HEK293 (cell line): Measurements from ENCODE around the gene DMD.

Source experiments
- CTCF ChIA-PET: fragments of 350-600 bp; formaldehyde crosslinking; extraction: SDS; loops from one replicate; lab custom pipeline; 2021; ENCODE audit warnings: antibody characterized with exemption; lab: Yijun Ruan, JAX
- POLR2A ChIA-PET: fragments of 300-600 bp; formaldehyde crosslinking; extraction: SDS; loops from one replicate; lab custom pipeline; 2020; ENCODE audit warnings: antibody characterized with exemption, inconsistent platforms; lab: Yijun Ruan, JAX
- H3K27ac ChIP-seq: fragments of 200-500 bp; sonication (Bioruptor generic); 2 replicates; pipeline ENCODE4 v1.5.1; 2014; ENCODE audit warnings: low read depth, low read length, control low read depth, inconsistent platforms; ENCODE audit errors: extremely low read depth
- H3K36me3 ChIP-seq, 2 experiments: fragments of 200-500 bp in 1 of 2; sonication (Bioruptor generic) in 1 of 2; 1 replicate in 1 of 2; 2 replicates in 1 of 2; pipeline ENCODE4 v1.5.1; 2014 to 2017; ENCODE audit warnings: inconsistent platforms in 2 of 2, low read length in 2 of 2; ENCODE audit not compliant: control insufficient read depth in 2 of 2, insufficient read depth in 1 of 2
- H3K4me1 ChIP-seq: fragments of 200-500 bp; sonication (Bioruptor generic); 2 replicates; pipeline ENCODE4 v1.5.1; 2014; ENCODE audit warnings: mild to moderate bottlenecking, low read length, inconsistent platforms; ENCODE audit not compliant: control insufficient read depth, insufficient read depth
- H3K4me3 ChIP-seq: 2 replicates; pipeline ENCODE4 v1.5.1; 2011; ENCODE audit warnings: low read depth, mild to moderate bottlenecking, control low read depth, low read length, moderate library complexity
- H3K9me3 ChIP-seq: fragments of 200-500 bp; sonication (Bioruptor generic); 2 replicates; pipeline ENCODE4 v1.5.1; 2014; ENCODE audit warnings: low read depth, low read length, inconsistent platforms; ENCODE audit not compliant: control insufficient read depth, insufficient read depth
- KLF9 ChIP-seq: fragments of 450-650 bp; formaldehyde crosslinking; IDR thresholded peaks from 2 replicates; pipeline ENCODE4 v1.5.1; 2016; ENCODE audit warnings: missing biosample characterization, missing genetic modification characterization, low read depth
- MYNN ChIP-seq: fragments of 450-650 bp; formaldehyde crosslinking; IDR thresholded peaks from 2 replicates; pipeline ENCODE4 v1.5.1; 2016; ENCODE audit warnings: missing biosample characterization, missing genetic modification characterization, borderline replicate concordance
- RBAK ChIP-seq: fragments of 450-650 bp; formaldehyde crosslinking; IDR thresholded peaks from 2 replicates; pipeline ENCODE4 v1.5.1; 2016; ENCODE audit warnings: missing biosample characterization, missing genetic modification characterization
- ZBTB7A ChIP-seq: fragments of 450-650 bp; formaldehyde crosslinking; IDR thresholded peaks from 2 replicates; pipeline ENCODE4 v1.5.1; 2016; ENCODE audit warnings: low read depth, missing biosample characterization, missing genetic modification characterization
- ZBTB8A ChIP-seq: fragments of 450-650 bp; formaldehyde crosslinking; IDR thresholded peaks from 2 replicates; pipeline ENCODE4 v1.5.1; 2016; ENCODE audit warnings: missing biosample characterization, missing genetic modification characterization
- ZFP3 ChIP-seq: fragments of 450-650 bp; formaldehyde crosslinking; IDR thresholded peaks from 2 replicates; pipeline ENCODE4 v1.5.1; 2016; ENCODE audit warnings: low read depth, missing biosample characterization, missing genetic modification characterization
- ZFP37 ChIP-seq: fragments of 450-650 bp; formaldehyde crosslinking; IDR thresholded peaks from 2 replicates; pipeline ENCODE4 v1.5.1; 2016; ENCODE audit warnings: missing biosample characterization, missing genetic modification characterization
- ZNF10 ChIP-seq: fragments of 450-650 bp; formaldehyde crosslinking; IDR thresholded peaks from 2 replicates; pipeline ENCODE4 v1.5.1; 2017; ENCODE audit warnings: missing biosample characterization, missing genetic modification characterization
- ZNF121 ChIP-seq: fragments of 450-650 bp; formaldehyde crosslinking; IDR thresholded peaks from 2 replicates; pipeline ENCODE4 v1.5.1; 2016; ENCODE audit warnings: missing biosample characterization, missing genetic modification characterization
- ZNF146 ChIP-seq: fragments of 450-650 bp; formaldehyde crosslinking; IDR thresholded peaks from 2 replicates; pipeline ENCODE4 v1.5.1; 2016; ENCODE audit warnings: missing biosample characterization, missing genetic modification characterization
- ZNF311 ChIP-seq: fragments of 450-650 bp; formaldehyde crosslinking; IDR thresholded peaks from 2 replicates; pipeline ENCODE4 v1.5.1; 2017; ENCODE audit warnings: missing biosample characterization, missing genetic modification characterization, borderline replicate concordance
- ZNF324 ChIP-seq: fragments of 450-650 bp; formaldehyde crosslinking; IDR thresholded peaks from 2 replicates; pipeline ENCODE4 v1.5.1; 2016; ENCODE audit warnings: missing biosample characterization, missing genetic modification characterization
- ZNF335 ChIP-seq: fragments of 450-650 bp; formaldehyde crosslinking; conservative IDR thresholded peaks from 2 replicates; pipeline ENCODE4 v1.5.1; 2016; ENCODE audit warnings: missing biosample characterization, missing genetic modification characterization
- ZNF558 ChIP-seq: fragments of 450-650 bp; formaldehyde crosslinking; IDR thresholded peaks from 2 replicates; pipeline ENCODE4 v1.5.1; 2016; ENCODE audit warnings: missing biosample characterization, missing genetic modification characterization
- ZNF664 ChIP-seq: fragments of 450-650 bp; formaldehyde crosslinking; IDR thresholded peaks from 2 replicates; pipeline ENCODE4 v1.5.1; 2016; ENCODE audit warnings: missing biosample characterization, missing genetic modification characterization
- ZNF830 ChIP-seq: fragments of 450-650 bp; IDR thresholded peaks from 2 replicates; pipeline ENCODE4 v1.5.0; 2018; ENCODE audit warnings: missing biosample characterization, missing genetic modification characterization, low read depth, mild to moderate bottlenecking, moderate library complexity
- ZSCAN16 ChIP-seq: fragments of 450-650 bp; formaldehyde crosslinking; IDR thresholded peaks from 2 replicates; pipeline ENCODE4 v1.5.1; 2016; ENCODE audit warnings: missing biosample characterization, missing genetic modification characterization
- TF ChIP-seq, protein P1 (sequence below): fragments of 450-650 bp; formaldehyde crosslinking; IDR thresholded peaks from 2 replicates; pipeline ENCODE4 v1.5.1; 2016; ENCODE audit warnings: missing biosample characterization, missing genetic modification characterization
- TF ChIP-seq, protein P2 (sequence below): fragments of 450-650 bp; formaldehyde crosslinking; IDR thresholded peaks from 2 replicates; pipeline ENCODE4 v1.5.1; 2016; ENCODE audit warnings: missing biosample characterization, missing genetic modification characterization
- TF ChIP-seq, protein P3 (sequence below): fragments of 450-650 bp; IDR thresholded peaks from 2 replicates; pipeline ENCODE4 v1.5.1; 2018; ENCODE audit warnings: missing biosample characterization, mild to moderate bottlenecking, missing genetic modification characterization
- TF ChIP-seq, protein P4 (sequence below): fragments of 450-650 bp; formaldehyde crosslinking; IDR thresholded peaks from 2 replicates; pipeline ENCODE4; 2016; ENCODE audit warnings: missing biosample characterization, missing genetic modification characterization
- TF ChIP-seq, protein P5 (sequence below): fragments of 450-650 bp; formaldehyde crosslinking; optimal IDR thresholded peaks from 2 replicates; pipeline ENCODE3; 2016; ENCODE audit warnings: missing biosample characterization, mild to moderate bottlenecking, missing genetic modification characterization
- TF ChIP-seq, protein P6 (sequence below): fragments of 450-650 bp; formaldehyde crosslinking; IDR thresholded peaks from 2 replicates; pipeline ENCODE4 v1.5.1; 2016; ENCODE audit warnings: missing biosample characterization, missing genetic modification characterization
- TF ChIP-seq, protein P7 (sequence below): fragments of 450-650 bp; formaldehyde crosslinking; IDR thresholded peaks from 2 replicates; pipeline ENCODE4 v1.5.1; 2017; ENCODE audit warnings: missing biosample characterization, missing genetic modification characterization

Gene DMD

DNA sequence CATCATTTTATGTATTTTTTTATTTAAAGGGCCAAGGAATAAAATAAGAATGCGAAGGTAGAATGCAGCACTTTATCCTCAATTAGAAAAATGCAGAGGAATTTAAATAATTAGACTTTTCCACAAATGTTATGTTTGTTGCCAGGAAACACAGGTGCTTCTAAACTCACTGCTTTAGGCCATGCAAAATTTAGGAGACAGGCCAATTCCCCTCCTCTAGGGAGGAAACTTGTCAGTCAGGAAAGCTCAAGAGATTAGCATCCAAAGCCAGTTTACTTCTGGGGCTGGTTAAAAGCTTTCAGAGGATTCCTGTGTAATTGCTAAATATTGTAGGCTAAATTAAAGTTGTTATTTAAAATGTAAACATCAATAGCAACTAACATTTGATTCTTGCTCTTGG is 124.5 kb downstream of the DMD start:
- H3K27ac ChIP-seq, result no peak overlapping the region
- ChIA-PET POLR2A (interaction anchor here (0.5 kb wide), 1 partner anchor 327 kb away, joined by 3 read pairs; no protein-coding TSS in a partner anchor), CTCF (no interaction called here)
- no peak overlapping the region for H3K4me3 ChIP-seq
- H3K4me1 ChIP-seq, result no peaks in the 10 kb centered on the region
- no peak for TF ChIP-seq KLF9 (tag by site-specific recombination)
- TF ChIP-seq ZSCAN16 (tag by site-specific recombination), result no peak
- TF ChIP-seq, protein P1, sequence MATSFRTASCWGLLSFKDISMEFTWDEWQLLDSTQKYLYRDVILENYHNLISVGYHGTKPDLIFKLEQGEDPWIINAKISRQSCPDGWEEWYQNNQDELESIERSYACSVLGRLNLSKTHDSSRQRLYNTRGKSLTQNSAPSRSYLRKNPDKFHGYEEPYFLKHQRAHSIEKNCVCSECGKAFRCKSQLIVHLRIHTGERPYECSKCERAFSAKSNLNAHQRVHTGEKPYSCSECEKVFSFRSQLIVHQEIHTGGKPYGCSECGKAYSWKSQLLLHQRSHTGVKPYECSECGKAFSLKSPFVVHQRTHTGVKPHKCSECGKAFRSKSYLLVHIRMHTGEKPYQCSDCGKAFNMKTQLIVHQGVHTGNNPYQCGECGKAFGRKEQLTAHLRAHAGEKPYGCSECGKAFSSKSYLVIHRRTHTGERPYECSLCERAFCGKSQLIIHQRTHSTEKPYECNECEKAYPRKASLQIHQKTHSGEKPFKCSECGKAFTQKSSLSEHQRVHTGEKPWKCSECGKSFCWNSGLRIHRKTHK (tag by site-specific recombination), result no peak
- TF ChIP-seq, protein P2, sequence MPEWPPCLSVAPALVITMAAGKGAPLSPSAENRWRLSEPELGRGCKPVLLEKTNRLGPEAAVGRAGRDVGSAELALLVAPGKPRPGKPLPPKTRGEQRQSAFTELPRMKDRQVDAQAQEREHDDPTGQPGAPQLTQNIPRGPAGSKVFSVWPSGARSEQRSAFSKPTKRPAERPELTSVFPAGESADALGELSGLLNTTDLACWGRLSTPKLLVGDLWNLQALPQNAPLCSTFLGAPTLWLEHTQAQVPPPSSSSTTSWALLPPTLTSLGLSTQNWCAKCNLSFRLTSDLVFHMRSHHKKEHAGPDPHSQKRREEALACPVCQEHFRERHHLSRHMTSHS (tag by site-specific recombination), result no peak
- TF ChIP-seq ZBTB7A (tag by site-specific recombination), result no peak
- TF ChIP-seq, protein P3, sequence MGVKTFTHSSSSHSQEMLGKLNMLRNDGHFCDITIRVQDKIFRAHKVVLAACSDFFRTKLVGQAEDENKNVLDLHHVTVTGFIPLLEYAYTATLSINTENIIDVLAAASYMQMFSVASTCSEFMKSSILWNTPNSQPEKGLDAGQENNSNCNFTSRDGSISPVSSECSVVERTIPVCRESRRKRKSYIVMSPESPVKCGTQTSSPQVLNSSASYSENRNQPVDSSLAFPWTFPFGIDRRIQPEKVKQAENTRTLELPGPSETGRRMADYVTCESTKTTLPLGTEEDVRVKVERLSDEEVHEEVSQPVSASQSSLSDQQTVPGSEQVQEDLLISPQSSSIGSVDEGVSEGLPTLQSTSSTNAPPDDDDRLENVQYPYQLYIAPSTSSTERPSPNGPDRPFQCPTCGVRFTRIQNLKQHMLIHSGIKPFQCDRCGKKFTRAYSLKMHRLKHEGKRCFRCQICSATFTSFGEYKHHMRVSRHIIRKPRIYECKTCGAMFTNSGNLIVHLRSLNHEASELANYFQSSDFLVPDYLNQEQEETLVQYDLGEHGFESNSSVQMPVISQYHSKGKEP, result no peak
- no peak for TF ChIP-seq ZNF324 (tag by site-specific recombination)
- TF ChIP-seq ZFP37 (tag by site-specific recombination), result no peak
- no peak for TF ChIP-seq ZNF311 (tag by site-specific recombination)
- TF ChIP-seq, protein P4, sequence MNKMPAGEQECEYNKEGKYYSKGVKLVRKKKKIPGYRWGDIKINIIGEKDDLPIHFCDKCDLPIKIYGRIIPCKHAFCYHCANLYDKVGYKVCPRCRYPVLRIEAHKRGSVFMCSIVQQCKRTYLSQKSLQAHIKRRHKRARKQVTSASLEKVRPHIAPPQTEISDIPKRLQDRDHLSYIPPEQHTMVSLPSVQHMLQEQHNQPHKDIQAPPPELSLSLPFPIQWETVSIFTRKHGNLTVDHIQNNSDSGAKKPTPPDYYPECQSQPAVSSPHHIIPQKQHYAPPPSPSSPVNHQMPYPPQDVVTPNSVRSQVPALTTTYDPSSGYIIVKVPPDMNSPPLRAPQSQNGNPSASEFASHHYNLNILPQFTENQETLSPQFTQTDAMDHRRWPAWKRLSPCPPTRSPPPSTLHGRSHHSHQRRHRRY (tag by site-specific recombination), result no peak
- no peak for TF ChIP-seq MYNN
- TF ChIP-seq ZBTB8A (tag by site-specific recombination), result no peak
- H3K9me3 ChIP-seq, result no peaks in the 10 kb centered on the region
- no peaks in the 10 kb centered on the region for H3K36me3 ChIP-seq

DNA sequence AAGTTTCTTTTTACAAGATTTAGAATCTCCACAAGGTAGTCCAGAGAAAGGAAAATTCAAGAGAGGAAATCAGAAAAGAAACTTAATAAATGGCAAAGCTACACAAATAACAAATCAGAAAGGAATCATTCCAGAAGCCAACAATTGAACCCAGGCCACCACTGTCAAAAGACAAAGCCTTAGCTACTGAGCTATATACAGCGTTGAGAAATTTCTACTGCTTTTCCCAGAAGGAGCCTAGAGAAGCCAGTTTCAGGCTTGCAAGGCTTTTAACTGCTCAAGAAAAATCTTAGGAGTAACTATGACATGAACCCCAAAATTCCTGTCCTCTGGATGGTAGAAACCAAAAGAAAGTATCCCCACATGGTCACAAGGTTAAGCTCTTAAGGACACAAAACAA is 129.0 kb downstream of the DMD start:
- POLR2A ChIA-PET, result no interaction called here
- no peaks in the 10 kb centered on the region for H3K4me1 ChIP-seq
- H3K4me3 ChIP-seq, result no peak overlapping the region
- H3K27ac ChIP-seq, result no peak overlapping the region
- no peaks in the 10 kb centered on the region for H3K9me3 ChIP-seq
- H3K36me3 ChIP-seq, result no peaks in the 10 kb centered on the region
- CTCF ChIA-PET, result no interaction called here
- TF ChIP-seq ZNF558 (tag by site-specific recombination), result no peak
- no peak for TF ChIP-seq ZNF10 (tag by site-specific recombination)
- TF ChIP-seq ZNF830, result no peak
- no peak for TF ChIP-seq ZNF335 (tag by site-specific recombination)
- TF ChIP-seq ZNF146 (tag by site-specific recombination), result no peak
- TF ChIP-seq, protein P5, sequence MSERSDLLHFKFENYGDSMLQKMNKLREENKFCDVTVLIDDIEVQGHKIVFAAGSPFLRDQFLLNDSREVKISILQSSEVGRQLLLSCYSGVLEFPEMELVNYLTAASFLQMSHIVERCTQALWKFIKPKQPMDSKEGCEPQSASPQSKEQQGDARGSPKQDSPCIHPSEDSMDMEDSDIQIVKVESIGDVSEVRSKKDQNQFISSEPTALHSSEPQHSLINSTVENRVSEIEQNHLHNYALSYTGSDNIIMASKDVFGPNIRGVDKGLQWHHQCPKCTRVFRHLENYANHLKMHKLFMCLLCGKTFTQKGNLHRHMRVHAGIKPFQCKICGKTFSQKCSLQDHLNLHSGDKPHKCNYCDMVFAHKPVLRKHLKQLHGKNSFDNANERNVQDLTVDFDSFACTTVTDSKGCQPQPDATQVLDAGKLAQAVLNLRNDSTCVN (tag by site-specific recombination), result no peak
- TF ChIP-seq RBAK (tag by site-specific recombination), result no peak
- TF ChIP-seq, protein P6, sequence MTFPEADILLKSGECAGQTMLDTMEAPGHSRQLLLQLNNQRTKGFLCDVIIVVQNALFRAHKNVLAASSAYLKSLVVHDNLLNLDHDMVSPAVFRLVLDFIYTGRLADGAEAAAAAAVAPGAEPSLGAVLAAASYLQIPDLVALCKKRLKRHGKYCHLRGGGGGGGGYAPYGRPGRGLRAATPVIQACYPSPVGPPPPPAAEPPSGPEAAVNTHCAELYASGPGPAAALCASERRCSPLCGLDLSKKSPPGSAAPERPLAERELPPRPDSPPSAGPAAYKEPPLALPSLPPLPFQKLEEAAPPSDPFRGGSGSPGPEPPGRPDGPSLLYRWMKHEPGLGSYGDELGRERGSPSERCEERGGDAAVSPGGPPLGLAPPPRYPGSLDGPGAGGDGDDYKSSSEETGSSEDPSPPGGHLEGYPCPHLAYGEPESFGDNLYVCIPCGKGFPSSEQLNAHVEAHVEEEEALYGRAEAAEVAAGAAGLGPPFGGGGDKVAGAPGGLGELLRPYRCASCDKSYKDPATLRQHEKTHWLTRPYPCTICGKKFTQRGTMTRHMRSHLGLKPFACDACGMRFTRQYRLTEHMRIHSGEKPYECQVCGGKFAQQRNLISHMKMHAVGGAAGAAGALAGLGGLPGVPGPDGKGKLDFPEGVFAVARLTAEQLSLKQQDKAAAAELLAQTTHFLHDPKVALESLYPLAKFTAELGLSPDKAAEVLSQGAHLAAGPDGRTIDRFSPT, result no peak
- TF ChIP-seq ZNF121 (tag by site-specific recombination), result no peak
- no peak for TF ChIP-seq ZNF664 (tag by site-specific recombination)
- TF ChIP-seq ZFP3 (tag by site-specific recombination), result no peak
- TF ChIP-seq, protein P7, sequence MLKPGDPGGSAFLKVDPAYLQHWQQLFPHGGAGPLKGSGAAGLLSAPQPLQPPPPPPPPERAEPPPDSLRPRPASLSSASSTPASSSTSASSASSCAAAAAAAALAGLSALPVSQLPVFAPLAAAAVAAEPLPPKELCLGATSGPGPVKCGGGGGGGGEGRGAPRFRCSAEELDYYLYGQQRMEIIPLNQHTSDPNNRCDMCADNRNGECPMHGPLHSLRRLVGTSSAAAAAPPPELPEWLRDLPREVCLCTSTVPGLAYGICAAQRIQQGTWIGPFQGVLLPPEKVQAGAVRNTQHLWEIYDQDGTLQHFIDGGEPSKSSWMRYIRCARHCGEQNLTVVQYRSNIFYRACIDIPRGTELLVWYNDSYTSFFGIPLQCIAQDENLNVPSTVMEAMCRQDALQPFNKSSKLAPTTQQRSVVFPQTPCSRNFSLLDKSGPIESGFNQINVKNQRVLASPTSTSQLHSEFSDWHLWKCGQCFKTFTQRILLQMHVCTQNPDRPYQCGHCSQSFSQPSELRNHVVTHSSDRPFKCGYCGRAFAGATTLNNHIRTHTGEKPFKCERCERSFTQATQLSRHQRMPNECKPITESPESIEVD (tag by site-specific recombination), result no peak
